ENCODE data around the gene NRXN3. TPM values are rescaled to one million over a fixed set of nuclear protein-coding genes. Genes with fewer than 3 reads are reported as not detected.

NRXN3 gene
- total and polyA plus RNA-seq, 4 donors: 0.07 to 1.2 (median 0.23) TPM

DNA sequence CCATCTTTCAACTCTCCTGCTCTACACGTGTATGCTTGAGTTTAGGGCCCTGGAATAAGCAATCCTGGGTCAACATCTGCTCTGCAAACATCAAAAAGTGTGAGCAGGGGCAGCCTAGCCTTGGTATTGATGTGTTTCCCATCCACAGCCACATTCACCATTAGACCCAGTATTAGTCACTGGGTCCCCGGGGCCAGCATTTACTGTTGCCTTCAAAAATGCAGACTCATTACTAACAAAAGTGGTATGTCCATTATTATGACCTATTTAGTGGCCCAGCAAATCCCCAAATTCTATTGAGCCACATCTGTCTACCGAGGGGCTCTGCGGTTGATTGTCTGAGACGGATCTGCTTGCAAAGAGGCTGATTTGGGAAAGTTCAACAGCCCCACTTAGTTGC lies 1379.3 kb downstream of the NRXN3 start:
- 79% methylated on average over 5 of the region's 5 CpGs for WGBS
- no peak overlapping the region for H3K9ac ChIP-seq (ENCODE audit: low read depth in 1 of 2, low read length in 2 of 2)
- no peaks in the 10 kb centered on the region for H3K36me3 ChIP-seq (ENCODE audit: control insufficient read depth in 4 of 4, insufficient read depth in 3 of 4, low read depth in 1 of 4, low read length in 3 of 4)
- no peaks in the 10 kb centered on the region for H3K4me1 ChIP-seq (ENCODE audit: control insufficient read depth in 4 of 4, insufficient read depth in 4 of 4, low read length in 3 of 4)
- H3K27me3 ChIP-seq (ENCODE audit: control insufficient read depth in 4 of 4, insufficient read depth in 4 of 4, low read length in 3 of 4): no peaks in the 10 kb centered on the region
- H3K4me3 ChIP-seq (ENCODE audit: low read depth in 1 of 3, low read length in 3 of 3): no peak overlapping the region
- H3K9me3 ChIP-seq (ENCODE audit: control insufficient read depth in 4 of 4, low read length in 3 of 4): no peaks in the 10 kb centered on the region
- no peak for DNase-seq (ENCODE audit: low spot score)
- TF ChIP-seq EGR1 (IDR thresholded peaks at IDR 0.05; ENCODE audit: low read depth in 2 of 2): no peak
- no peak for TF ChIP-seq HNF4G (IDR thresholded peaks at IDR 0.05)
- no peak for TF ChIP-seq RXRA (IDR thresholded peaks at IDR 0.05)
- TF ChIP-seq ZBTB33 (IDR thresholded peaks at IDR 0.05): no peak
- TF ChIP-seq, protein P1, sequence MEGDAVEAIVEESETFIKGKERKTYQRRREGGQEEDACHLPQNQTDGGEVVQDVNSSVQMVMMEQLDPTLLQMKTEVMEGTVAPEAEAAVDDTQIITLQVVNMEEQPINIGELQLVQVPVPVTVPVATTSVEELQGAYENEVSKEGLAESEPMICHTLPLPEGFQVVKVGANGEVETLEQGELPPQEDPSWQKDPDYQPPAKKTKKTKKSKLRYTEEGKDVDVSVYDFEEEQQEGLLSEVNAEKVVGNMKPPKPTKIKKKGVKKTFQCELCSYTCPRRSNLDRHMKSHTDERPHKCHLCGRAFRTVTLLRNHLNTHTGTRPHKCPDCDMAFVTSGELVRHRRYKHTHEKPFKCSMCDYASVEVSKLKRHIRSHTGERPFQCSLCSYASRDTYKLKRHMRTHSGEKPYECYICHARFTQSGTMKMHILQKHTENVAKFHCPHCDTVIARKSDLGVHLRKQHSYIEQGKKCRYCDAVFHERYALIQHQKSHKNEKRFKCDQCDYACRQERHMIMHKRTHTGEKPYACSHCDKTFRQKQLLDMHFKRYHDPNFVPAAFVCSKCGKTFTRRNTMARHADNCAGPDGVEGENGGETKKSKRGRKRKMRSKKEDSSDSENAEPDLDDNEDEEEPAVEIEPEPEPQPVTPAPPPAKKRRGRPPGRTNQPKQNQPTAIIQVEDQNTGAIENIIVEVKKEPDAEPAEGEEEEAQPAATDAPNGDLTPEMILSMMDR (IDR thresholded peaks at IDR 0.05; ENCODE audit: low read depth, low read length, missing input control): no peak
- TF ChIP-seq ATF3 (IDR thresholded peaks at IDR 0.05): no peak
- TF ChIP-seq, protein P2, sequence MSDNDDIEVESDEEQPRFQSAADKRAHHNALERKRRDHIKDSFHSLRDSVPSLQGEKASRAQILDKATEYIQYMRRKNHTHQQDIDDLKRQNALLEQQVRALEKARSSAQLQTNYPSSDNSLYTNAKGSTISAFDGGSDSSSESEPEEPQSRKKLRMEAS (IDR thresholded peaks at IDR 0.05): no peak
- no peak for TF ChIP-seq GABPA (IDR thresholded peaks at IDR 0.05 in 1 of 2, conservative IDR thresholded peaks at IDR 0.05 in 1 of 2)
- TF ChIP-seq FOXA1 (IDR thresholded peaks at IDR 0.05): no peak
- TF ChIP-seq FOXA2 (IDR thresholded peaks at IDR 0.05): no peak
- TF ChIP-seq JUND (IDR thresholded peaks at IDR 0.05): no peak
- TF ChIP-seq SP1 (IDR thresholded peaks at IDR 0.05): no peak
- TF ChIP-seq HNF4A (conservative IDR thresholded peaks at IDR 0.05): no peak
- TF ChIP-seq YY1 (IDR thresholded peaks at IDR 0.05): no peak
- H3K27ac ChIP-seq (ENCODE audit: low read depth in 1 of 2, low read length in 2 of 2): no peak overlapping the region

GRCh38 chr14:79551523-79551922 lies 1381.3 kb downstream of the NRXN3 start:
- no peak overlapping the region for H3K4me3 ChIP-seq (ENCODE audit: low read depth in 1 of 3, low read length in 3 of 3)
- H3K27me3 ChIP-seq (ENCODE audit: control insufficient read depth in 4 of 4, insufficient read depth in 4 of 4, low read length in 3 of 4): no peaks in the 10 kb centered on the region
- no peak overlapping the region for H3K27ac ChIP-seq (ENCODE audit: low read depth in 1 of 2, low read length in 2 of 2)
- no peaks in the 10 kb centered on the region for H3K4me1 ChIP-seq (ENCODE audit: control insufficient read depth in 4 of 4, insufficient read depth in 4 of 4, low read length in 3 of 4)
- H3K9ac ChIP-seq (ENCODE audit: low read depth in 1 of 2, low read length in 2 of 2): no peak overlapping the region
- no peaks in the 10 kb centered on the region for H3K36me3 ChIP-seq (ENCODE audit: control insufficient read depth in 4 of 4, insufficient read depth in 3 of 4, low read depth in 1 of 4, low read length in 3 of 4)
- 73% methylated on average over 4 of the region's 4 CpGs for WGBS
- TF ChIP-seq TAF1 (conservative IDR thresholded peaks at IDR 0.05) (no peak), RXRA (IDR thresholded peaks at IDR 0.05) (no peak), HNF4A (conservative IDR thresholded peaks at IDR 0.05) (no peak), ZBTB33 (IDR thresholded peaks at IDR 0.05) (no peak), RAD21 (IDR thresholded peaks at IDR 0.05) (no peak), HNF4G (IDR thresholded peaks at IDR 0.05) (no peak), EGR1 (IDR thresholded peaks at IDR 0.05; ENCODE audit: low read depth in 2 of 2) (no peak), NR2F2 (IDR thresholded peaks at IDR 0.05) (no peak), FOXA1 (IDR thresholded peaks at IDR 0.05) (no peak), GABPA (IDR thresholded peaks at IDR 0.05 in 1 of 2, conservative IDR thresholded peaks at IDR 0.05 in 1 of 2) (no peak), YY1 (IDR thresholded peaks at IDR 0.05) (no peak), ATF3 (IDR thresholded peaks at IDR 0.05) (no peak), FOXA2 (IDR thresholded peaks at IDR 0.05) (no peak), JUND (IDR thresholded peaks at IDR 0.05) (no peak)
- TF ChIP-seq, protein P2 (IDR thresholded peaks at IDR 0.05): no peak
- TF ChIP-seq, protein P3, sequence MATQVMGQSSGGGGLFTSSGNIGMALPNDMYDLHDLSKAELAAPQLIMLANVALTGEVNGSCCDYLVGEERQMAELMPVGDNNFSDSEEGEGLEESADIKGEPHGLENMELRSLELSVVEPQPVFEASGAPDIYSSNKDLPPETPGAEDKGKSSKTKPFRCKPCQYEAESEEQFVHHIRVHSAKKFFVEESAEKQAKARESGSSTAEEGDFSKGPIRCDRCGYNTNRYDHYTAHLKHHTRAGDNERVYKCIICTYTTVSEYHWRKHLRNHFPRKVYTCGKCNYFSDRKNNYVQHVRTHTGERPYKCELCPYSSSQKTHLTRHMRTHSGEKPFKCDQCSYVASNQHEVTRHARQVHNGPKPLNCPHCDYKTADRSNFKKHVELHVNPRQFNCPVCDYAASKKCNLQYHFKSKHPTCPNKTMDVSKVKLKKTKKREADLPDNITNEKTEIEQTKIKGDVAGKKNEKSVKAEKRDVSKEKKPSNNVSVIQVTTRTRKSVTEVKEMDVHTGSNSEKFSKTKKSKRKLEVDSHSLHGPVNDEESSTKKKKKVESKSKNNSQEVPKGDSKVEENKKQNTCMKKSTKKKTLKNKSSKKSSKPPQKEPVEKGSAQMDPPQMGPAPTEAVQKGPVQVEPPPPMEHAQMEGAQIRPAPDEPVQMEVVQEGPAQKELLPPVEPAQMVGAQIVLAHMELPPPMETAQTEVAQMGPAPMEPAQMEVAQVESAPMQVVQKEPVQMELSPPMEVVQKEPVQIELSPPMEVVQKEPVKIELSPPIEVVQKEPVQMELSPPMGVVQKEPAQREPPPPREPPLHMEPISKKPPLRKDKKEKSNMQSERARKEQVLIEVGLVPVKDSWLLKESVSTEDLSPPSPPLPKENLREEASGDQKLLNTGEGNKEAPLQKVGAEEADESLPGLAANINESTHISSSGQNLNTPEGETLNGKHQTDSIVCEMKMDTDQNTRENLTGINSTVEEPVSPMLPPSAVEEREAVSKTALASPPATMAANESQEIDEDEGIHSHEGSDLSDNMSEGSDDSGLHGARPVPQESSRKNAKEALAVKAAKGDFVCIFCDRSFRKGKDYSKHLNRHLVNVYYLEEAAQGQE (IDR thresholded peaks at IDR 0.05): no peak
- no peak for DNase-seq (ENCODE audit: low spot score)
- no peaks in the 10 kb centered on the region for H3K9me3 ChIP-seq (ENCODE audit: control insufficient read depth in 4 of 4, low read length in 3 of 4)
